Neural progenitor cell (in vitro differentiated cells): ENCODE measurements around the gene RND3. TPM values are rescaled to one million over a fixed set of nuclear protein-coding genes. Genes with fewer than 3 reads are reported as not detected.

Source experiments
- DNase-seq: peaks from one replicate; pipeline ENCODE4 v3.0.0-alpha.2; 2016; ENCODE audit warnings: low spot score
- H2AFZ ChIP-seq: fragments of 200-600 bp; sonication (generic); replicated peaks from 2 replicates; pipeline ENCODE4 v1.6.1; 2016; ENCODE audit warnings: antibody characterized with exemption
- H3F3A ChIP-seq: fragments of 200-600 bp; sonication (generic); 2 replicates; pipeline ENCODE4 v1.6.1; 2016; ENCODE audit warnings: antibody characterized with exemption, low read depth
- H3K27ac ChIP-seq: fragments of 200-600 bp; sonication (generic); 2 replicates; pipeline ENCODE4 v1.5.1; 2016; ENCODE audit warnings: mild to moderate bottlenecking
- H3K27me3 ChIP-seq: fragments of 200-600 bp; sonication (generic); 2 replicates; pipeline ENCODE4 v1.6.1; 2016; ENCODE audit warnings: mild to moderate bottlenecking, moderate library complexity
- H3K36me3 ChIP-seq: fragments of 200-600 bp; sonication (generic); 2 replicates; pipeline ENCODE4 v1.5.1; 2016
- H3K4me1 ChIP-seq: fragments of 200-600 bp; sonication (generic); 2 replicates; pipeline ENCODE4 v1.6.1; 2016; ENCODE audit warnings: mixed run types
- H3K4me2 ChIP-seq: fragments of 200-600 bp; sonication (generic); 2 replicates; pipeline ENCODE4 v1.6.1; 2016
- H3K4me3 ChIP-seq: fragments of 200-600 bp; sonication (generic); 2 replicates; pipeline ENCODE4 v1.5.1; 2016
- H3K79me2 ChIP-seq: fragments of 200-600 bp; sonication (generic); 2 replicates; pipeline ENCODE4 v1.6.1; 2016; ENCODE audit warnings: low read depth
- H3K9ac ChIP-seq: fragments of 200-600 bp; sonication (generic); 2 replicates; pipeline ENCODE4 v1.6.1; 2016
- H3K9me3 ChIP-seq: fragments of 200-600 bp; sonication (generic); 2 replicates; pipeline ENCODE4 v1.5.1; 2016; ENCODE audit warnings: low read depth
- H4K20me1 ChIP-seq: fragments of 200-600 bp; sonication (generic); 2 replicates; pipeline ENCODE4 v1.6.1; 2016; ENCODE audit warnings: low read depth
- H3K27ac Mint-ChIP-seq: 3 replicates; pipeline ENCODE4 v1.8.0; 2021; ENCODE audit warnings: mixed read lengths
- H3K27me3 Mint-ChIP-seq: 2 replicates; pipeline ENCODE4 v1.8.0; 2022; ENCODE audit warnings: low read depth, mild to moderate bottlenecking, inconsistent platforms, moderate library complexity, mixed read lengths; ENCODE audit not compliant: insufficient read depth
- H3K36me3 Mint-ChIP-seq: 3 replicates; pipeline ENCODE4 v1.8.0; 2021; ENCODE audit warnings: mixed read lengths
- H3K4me1 Mint-ChIP-seq: 3 replicates; pipeline ENCODE4 v1.8.0; 2021; ENCODE audit warnings: mixed read lengths
- H3K4me3 Mint-ChIP-seq: 3 replicates; pipeline ENCODE4 v1.8.0; 2021; ENCODE audit warnings: mild to moderate bottlenecking, moderate library complexity, mixed read lengths
- H3K9me3 Mint-ChIP-seq: 3 replicates; pipeline ENCODE4 v1.8.0; 2020; ENCODE audit warnings: mixed read lengths
- EZH2 ChIP-seq: fragments of 200-600 bp; sonication (generic); IDR thresholded peaks from 2 replicates; pipeline ENCODE4 v1.6.1; 2017; ENCODE audit warnings: antibody characterized with exemption, mild to moderate bottlenecking, moderate library complexity
- EZH2phosphoT487 ChIP-seq: fragments of 200-600 bp; sonication (generic); IDR thresholded peaks from 2 replicates; pipeline ENCODE4 v1.6.1; 2017; ENCODE audit warnings: antibody characterized with exemption
- total RNA-seq: library from RNA; depleted of rRNA; stranded (reverse); fragments of >200 nt; gene quantifications from 2 replicates; pipeline ENCODE4 v1.2.3, GENCODE V29; 2015; ENCODE audit warnings: low replicate concordance
- TF ChIP-seq, protein P1 (sequence below): fragments of 200-600 bp; sonication (generic); IDR thresholded peaks from 2 replicates; pipeline ENCODE4 v1.5.1; 2017; ENCODE audit warnings: antibody characterized with exemption, mild to moderate bottlenecking

The RND3 gene
- total RNA-seq, 1 donor from 2014 or later = 4.0 TPM

DNA sequence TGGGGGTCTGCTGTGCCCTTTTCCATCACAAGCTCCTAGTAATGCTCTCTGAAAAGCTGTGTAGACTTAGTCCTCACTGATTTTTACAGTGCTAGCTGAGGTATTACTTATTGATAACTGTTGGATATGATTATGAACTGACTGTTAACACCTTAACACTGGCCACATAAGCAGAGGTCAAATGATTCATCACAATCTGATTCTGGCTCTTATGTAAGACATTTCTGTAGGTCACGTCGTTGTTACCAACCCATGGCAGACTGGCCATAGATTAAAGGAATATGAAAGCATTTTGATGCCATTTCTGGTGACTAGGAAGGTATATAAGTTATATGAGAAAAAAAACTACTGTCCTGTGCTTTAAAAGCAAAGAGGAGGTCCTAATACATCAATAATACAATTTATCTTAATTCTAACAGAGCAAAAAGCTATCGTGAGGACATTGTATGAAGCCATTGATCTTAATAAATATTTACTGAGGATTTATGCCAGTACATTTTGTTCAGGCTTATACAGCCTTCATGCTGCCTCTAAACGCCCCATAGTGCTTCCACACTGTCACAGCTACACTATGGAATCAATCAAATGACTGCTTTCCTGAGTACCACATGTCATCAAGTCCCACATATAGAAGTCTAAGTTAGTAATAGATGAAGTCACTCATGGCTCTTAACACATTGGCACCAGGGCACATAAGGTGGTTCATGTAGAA, 6.9 kb upstream of the RND3 start:
- no peak for TF ChIP-seq EZH2
- TF ChIP-seq, protein P1, sequence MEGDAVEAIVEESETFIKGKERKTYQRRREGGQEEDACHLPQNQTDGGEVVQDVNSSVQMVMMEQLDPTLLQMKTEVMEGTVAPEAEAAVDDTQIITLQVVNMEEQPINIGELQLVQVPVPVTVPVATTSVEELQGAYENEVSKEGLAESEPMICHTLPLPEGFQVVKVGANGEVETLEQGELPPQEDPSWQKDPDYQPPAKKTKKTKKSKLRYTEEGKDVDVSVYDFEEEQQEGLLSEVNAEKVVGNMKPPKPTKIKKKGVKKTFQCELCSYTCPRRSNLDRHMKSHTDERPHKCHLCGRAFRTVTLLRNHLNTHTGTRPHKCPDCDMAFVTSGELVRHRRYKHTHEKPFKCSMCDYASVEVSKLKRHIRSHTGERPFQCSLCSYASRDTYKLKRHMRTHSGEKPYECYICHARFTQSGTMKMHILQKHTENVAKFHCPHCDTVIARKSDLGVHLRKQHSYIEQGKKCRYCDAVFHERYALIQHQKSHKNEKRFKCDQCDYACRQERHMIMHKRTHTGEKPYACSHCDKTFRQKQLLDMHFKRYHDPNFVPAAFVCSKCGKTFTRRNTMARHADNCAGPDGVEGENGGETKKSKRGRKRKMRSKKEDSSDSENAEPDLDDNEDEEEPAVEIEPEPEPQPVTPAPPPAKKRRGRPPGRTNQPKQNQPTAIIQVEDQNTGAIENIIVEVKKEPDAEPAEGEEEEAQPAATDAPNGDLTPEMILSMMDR = no peak
- no peak for TF ChIP-seq EZH2phosphoT487
- H3K9me3 ChIP-seq = no peaks in the 10 kb centered on the region
- H3K4me3 Mint-ChIP-seq = no peak overlapping the region
- H3K4me1 Mint-ChIP-seq = no peaks in the 10 kb centered on the region
- H3K27me3 ChIP-seq = no peaks in the 10 kb centered on the region
- no peak for DNase-seq
- H3K4me1 ChIP-seq = no peaks in the 10 kb centered on the region
- no peak overlapping the region for H3K9ac ChIP-seq
- H3K36me3 Mint-ChIP-seq = no peaks in the 10 kb centered on the region
- H3K79me2 ChIP-seq = no peaks in the 10 kb centered on the region
- peaks cover 2% of the 10 kb centered on the region for H3K27me3 Mint-ChIP-seq
- no peak overlapping the region for H3K4me2 ChIP-seq
- H3K27ac Mint-ChIP-seq = no peak overlapping the region
- no peak overlapping the region for H3K27ac ChIP-seq
- H3K36me3 ChIP-seq = no peaks in the 10 kb centered on the region
- H3K4me3 ChIP-seq = no peak overlapping the region
- peaks cover 2% of the 10 kb centered on the region for H3K9me3 Mint-ChIP-seq
- H3F3A ChIP-seq = no peaks in the 10 kb centered on the region
- no peak overlapping the region for H2AFZ ChIP-seq
- H4K20me1 ChIP-seq = no peaks in the 10 kb centered on the region

DNA sequence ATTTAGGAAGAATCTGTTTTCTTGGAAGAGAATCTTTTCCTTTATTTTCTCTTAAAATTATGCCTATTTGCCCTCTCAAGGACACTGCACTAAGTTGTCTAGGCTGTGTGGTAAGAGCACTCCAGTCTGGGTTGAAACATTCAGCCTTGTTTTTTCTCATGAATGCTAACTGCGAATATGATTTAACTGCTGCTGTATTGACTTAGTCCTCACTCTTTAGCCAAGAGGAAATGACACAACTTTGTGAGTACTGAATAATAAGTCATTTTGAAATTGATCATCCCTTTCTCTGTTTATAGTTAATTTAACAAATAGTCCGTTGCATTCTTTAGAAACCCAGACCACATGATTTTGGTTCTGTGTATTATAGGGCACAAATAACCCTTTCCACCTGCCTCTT, 4.5 kb upstream of the RND3 start:
- no peaks in the 10 kb centered on the region for H3F3A ChIP-seq
- H3K4me1 ChIP-seq = no peaks in the 10 kb centered on the region
- H3K36me3 Mint-ChIP-seq = no peaks in the 10 kb centered on the region
- H3K27me3 ChIP-seq = peaks cover 3% of the 10 kb centered on the region
- no peak overlapping the region for H2AFZ ChIP-seq
- H3K4me1 Mint-ChIP-seq = no peaks in the 10 kb centered on the region
- H3K27ac Mint-ChIP-seq = no peak overlapping the region
- H3K9ac ChIP-seq = no peak overlapping the region
- peaks cover 4% of the 10 kb centered on the region for H3K27me3 Mint-ChIP-seq
- no peak overlapping the region for H3K27ac ChIP-seq
- no peaks in the 10 kb centered on the region for H3K9me3 ChIP-seq
- no peaks in the 10 kb centered on the region for H3K36me3 ChIP-seq
- no peak overlapping the region for H3K4me2 ChIP-seq
- no peak overlapping the region for H3K4me3 ChIP-seq
- no peaks in the 10 kb centered on the region for H3K79me2 ChIP-seq
- DNase-seq = no peak
- no peaks in the 10 kb centered on the region for H3K9me3 Mint-ChIP-seq
- TF ChIP-seq EZH2phosphoT487 (no peak), EZH2 (no peak)
- TF ChIP-seq, protein P1 = no peak
- no peak overlapping the region for H3K4me3 Mint-ChIP-seq
- H4K20me1 ChIP-seq = no peaks in the 10 kb centered on the region

DNA sequence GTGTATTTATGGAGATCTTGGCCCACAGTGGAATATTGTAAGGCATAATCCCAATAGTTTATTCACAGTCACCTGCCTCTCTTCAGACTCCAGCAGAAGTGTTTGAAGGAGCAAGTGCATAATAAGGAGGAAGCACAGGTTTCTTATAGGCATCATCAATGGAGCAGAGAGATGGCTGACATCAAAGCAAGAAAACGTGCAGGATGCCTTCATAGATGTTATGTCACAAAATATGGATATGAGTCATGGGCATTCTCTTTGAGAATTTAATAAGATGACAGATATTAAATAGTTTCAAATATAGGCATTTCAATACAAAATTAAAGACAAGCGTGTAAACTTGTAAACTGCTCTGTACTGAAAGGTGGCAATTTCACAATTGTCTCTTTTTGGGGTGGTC, 4.0 kb upstream of the RND3 start:
- H3K27me3 ChIP-seq = peaks cover 8% of the 10 kb centered on the region
- no peaks in the 10 kb centered on the region for H3K79me2 ChIP-seq
- no peak overlapping the region for H3K4me3 Mint-ChIP-seq
- H3K27me3 Mint-ChIP-seq = peaks cover 7% of the 10 kb centered on the region
- no peak for DNase-seq
- H3K27ac Mint-ChIP-seq = no peak overlapping the region
- no peak overlapping the region for H3K4me3 ChIP-seq
- no peaks in the 10 kb centered on the region for H4K20me1 ChIP-seq
- no peaks in the 10 kb centered on the region for H3K36me3 Mint-ChIP-seq
- no peaks in the 10 kb centered on the region for H3K9me3 Mint-ChIP-seq
- no peak overlapping the region for H3K9ac ChIP-seq
- no peak overlapping the region for H2AFZ ChIP-seq
- H3K4me1 ChIP-seq = no peaks in the 10 kb centered on the region
- TF ChIP-seq EZH2 = no peak
- TF ChIP-seq, protein P1 = no peak
- TF ChIP-seq EZH2phosphoT487 = no peak
- no peak overlapping the region for H3K4me2 ChIP-seq
- H3K4me1 Mint-ChIP-seq = no peaks in the 10 kb centered on the region
- no peaks in the 10 kb centered on the region for H3K36me3 ChIP-seq
- no peaks in the 10 kb centered on the region for H3F3A ChIP-seq
- H3K9me3 ChIP-seq = no peaks in the 10 kb centered on the region
- no peak overlapping the region for H3K27ac ChIP-seq
